NCI-H128 (cell line): ENCODE results near the gene DPP7.

Experiments used
- DNase-seq: peaks from one replicate; lab custom pipeline; 2025; ENCODE audit not compliant: unreplicated experiment; lab: John Stamatoyannopoulos, UW

Gene DPP7

GRCh38 chr9:137095664-137096517, 18.6 kb downstream of the DPP7 start:
- no peak for DNase-seq

DNA sequence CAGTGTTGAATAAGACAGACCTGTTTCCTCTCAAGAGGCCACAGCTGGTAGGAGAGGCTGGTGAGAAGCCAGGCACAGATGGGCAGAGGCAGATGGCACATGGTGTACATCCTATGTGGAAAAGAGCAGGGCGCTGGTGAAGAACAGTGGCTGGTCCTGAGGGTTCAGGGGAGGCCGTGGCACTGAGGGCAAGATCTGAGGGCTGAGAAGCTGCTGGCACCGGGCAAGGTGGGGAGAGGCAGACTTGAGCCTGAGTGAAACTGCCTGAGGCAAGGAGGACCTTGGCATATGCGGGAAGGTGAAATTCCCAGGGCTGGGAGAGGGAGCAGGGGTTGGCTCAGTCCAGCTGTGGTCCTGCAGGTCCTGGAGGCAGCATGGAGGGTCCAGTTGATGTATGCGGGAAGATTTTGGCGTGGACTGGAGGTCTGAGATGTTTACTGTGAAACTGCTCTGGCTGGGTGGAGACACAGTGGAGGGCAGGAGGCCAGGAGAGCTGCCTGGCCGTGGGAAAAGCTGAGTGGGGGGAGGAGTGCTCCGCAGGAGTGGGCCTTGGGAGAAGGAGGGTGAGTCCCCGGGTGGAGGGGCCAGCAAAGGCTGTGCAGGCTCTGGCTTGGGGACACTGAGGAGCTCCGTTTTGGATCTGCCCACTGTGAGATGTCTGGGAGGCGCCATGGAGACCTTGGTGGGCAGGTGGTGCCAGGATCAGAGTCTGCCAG, 25.1 kb downstream of the DPP7 start:
- no peak for DNase-seq

- no peak for DNase-seq
Observed at GRCh38 chr9:137088121-137088520, 26.4 kb downstream of the DPP7 start.

DNA sequence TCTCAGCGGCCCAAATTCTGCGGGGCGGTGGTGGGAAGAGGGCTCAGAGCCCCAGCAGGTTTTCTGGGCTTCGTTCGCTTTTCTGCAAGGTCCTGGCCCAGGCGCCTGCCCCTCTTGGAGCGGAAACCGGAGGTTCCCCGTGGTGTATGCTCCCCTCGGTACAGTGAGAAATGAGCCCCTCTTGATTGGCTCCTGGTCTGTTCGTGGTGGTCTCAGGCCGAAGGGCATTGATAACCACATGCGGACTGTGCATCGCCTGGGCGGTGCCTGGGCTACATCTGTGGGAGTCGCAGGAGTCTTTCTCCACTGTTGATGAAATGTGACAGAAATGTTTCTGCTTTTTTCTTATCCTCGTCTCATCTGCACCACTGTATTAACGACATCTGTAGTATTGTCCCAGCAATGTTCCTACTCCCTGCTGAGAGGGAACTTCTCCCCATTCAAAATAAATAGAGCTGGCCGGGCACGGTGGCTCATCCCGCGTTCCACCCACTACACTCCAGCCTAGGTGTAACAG, 27.1 kb downstream of the DPP7 start:
- no peak for DNase-seq

GRCh38 chr9:137086531-137087408, 27.8 kb downstream of the DPP7 start, which contains the start of gene MAN1B1:
MAN1B1 (plus strand) TSS chr9:137086985; CDS start chr9:137087000, 15 bp downstream.
- DNase-seq: peak; percentile 97

- no peak for DNase-seq
Observed at GRCh38 chr9:137085920-137086530, 28.5 kb downstream of the DPP7 start.

DNA sequence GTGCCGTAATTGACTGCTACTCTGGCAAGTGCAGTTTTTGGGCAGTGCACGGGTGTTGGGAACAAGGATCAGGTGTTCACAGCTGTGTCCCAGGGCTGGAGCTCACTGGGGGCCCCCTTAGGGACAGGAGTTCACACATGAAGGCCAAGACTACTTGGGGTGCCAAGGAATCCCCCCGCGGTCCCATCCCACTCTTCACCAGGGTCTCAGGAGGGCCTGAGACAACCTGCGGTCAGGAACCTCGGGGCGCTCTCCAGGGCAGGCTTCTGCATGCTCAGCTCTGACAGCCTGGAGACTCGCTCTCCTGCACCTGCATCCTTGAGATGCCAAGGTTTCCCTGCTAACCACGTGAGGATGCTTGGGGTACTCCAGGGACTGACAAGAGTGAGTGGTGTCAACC, 30.0 kb downstream of the DPP7 start:
- no peak for DNase-seq

DNA sequence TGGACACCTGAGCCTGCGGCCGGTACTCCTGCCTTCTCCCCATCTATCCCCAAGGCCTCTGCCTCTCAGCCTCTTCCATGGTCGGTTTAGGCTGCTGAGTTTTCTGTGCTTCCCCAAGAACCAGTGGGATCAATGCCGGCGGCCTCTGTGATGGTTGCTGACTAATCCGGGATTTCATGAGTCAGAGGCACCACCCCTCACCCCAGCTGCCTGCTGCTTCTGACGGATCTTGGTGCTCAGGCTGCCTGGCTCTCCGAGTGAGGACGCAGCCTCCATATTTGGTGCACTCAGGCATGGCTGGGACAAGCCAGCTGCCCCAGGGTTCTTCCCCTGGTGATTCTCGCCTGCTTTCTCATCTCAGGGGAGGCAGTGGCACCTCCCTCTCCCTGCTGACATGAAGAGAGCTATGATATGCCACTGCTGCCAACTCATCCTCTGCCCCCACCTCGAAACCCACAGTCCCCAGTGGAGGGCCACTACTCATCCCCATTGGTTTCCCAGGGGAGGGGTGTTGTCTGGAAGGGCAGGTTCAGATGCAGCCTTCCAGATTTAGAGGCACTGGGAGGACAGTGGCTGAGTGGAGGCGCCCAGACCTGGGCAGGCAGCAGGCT, 31.0 kb downstream of the DPP7 start:
- DNase-seq: no peak

DNA sequence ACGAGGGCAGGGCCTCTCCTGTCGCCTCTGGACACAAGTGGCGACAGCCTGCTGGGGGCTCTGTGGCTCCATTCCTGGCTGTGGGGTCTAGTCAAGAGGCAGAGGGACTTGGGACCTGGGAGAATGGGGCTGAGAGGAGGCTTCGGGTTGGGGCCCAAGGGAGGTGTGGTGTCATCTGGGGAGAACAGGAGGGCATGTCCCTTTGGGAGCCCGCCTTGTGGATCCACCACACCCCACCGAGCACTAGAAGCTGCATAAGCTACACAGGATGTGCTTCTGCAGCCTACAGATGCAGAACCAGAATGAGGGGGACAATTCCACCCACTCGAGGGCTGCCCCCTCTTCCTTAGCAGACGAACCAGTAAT, 31.6 kb downstream of the DPP7 start:
- no peak for DNase-seq

GRCh38 chr9:137082222-137082924, 32.2 kb downstream of the DPP7 start:
- DNase-seq: no peak

DNA sequence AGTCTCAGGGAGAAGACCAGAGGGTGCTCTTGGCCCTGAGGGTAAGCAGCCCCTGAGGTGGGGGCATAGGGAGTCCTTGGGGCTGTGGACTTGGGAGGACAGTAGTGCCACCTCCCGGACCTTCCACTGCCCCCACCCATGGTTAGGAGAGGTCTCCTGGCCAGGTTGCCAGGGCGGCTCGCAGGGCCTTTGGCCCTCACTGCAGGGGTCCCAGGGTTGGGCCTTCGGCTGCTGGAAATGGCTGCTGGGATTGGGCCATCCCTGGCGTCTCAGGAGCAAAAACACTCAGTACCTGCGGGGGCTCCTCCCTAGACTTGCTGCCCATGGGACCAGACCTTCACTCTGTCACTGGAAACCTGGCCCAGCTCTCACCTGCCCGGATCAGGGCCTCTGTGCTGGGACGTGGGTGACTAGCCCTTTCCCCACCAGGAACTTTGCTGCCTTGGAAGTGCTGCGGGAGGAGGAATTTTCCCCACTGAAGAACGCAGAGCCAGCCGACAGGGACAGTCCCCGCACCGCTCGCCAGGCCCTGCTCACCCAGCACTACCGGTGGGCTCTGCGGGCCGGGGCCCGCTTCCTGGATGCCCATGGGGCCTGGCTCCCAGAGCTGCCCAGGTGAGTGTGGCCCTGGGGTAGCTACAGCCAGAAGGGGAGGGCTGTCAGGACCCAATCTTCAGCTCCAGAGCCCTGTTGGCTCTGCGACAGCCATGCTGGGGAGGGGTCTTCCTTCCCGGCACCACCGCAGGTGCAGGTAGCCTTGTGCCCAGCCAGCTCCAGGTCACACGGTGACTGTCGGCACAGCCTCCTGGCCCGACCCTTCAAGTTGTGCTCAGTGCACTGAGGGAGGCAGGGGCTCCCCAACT, 34.0 kb downstream of the DPP7 start:
- DNase-seq: no peak

GRCh38 chr9:137079401-137079787, 35.1 kb downstream of the DPP7 start:
- no peak for DNase-seq

- no peak for DNase-seq
Observed at GRCh38 chr9:137078701-137079400, 35.7 kb downstream of the DPP7 start.

DNA sequence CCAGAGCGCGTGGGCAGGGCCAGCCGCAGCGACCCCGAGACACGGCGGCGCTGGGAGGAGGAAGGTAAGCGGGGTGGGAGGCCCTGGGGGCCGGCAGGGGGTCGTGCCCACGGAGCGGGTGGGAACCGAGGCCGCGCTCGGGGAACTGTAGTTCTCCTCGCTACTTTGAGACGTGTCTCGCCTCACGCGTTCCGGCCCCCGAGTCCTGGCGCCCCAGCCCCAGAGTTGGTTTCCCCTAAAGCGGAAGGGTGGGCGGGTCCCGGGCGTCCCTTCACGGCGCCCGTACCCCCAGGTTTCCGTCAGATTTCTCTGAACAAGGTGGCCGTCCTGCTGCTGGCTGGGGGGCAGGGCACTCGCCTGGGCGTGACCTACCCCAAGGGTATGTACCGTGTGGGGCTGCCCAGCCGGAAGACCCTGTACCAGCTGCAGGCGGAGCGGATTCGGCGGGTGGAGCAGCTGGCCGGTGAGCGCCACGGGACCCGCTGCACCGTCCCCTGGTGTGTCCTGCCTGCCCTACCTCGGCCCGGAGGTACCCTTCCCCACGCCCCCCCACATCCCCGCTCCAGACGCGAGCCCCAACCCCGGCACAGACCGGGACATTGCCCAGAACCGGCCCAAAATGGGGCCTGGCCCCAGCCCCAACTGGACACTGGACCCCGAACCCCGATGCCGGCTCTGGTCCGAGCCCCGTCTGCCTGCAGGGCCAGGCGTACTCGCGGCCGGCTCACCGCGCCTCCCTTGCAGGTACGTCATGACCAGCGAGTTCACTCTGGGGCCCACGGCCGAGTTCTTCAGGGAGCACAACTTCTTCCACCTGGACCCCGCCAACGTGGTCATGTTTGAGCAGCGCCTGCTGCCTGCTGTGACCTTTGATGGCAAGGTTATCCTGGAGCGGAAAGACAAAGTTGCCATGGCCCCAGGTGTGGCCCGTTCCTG, 36.5 kb downstream of the DPP7 start:
- DNase-seq: no peak

GRCh38 chr9:137077010-137077747, 37.4 kb downstream of the DPP7 start, which contains the start of gene UAP1L1:
UAP1L1 (plus strand) TSS chr9:137077517; CDS start chr9:137077533, 16 bp downstream.
- DNase-seq: no peak

DNA sequence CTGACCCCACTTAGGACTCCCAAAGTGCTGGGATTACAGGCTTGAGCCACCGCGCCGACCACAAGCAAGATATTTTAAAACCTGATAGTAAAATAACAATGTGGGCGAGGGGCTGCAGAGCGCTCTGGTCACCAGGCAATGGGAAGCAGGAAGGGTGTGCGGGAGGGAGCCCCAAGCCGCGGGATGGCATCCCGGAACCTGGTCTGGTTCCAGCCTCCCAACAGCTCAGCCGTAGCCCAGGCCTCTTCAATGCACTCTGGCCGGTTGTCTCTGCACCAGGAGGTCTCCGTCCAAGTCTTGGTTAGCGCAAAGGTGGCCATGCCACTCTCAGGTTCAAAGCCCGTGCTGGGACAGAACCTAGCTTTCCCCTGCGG, 37.9 kb downstream of the DPP7 start:
- DNase-seq: no peak
